ENCODE data around the gene KRT76. TPM values are rescaled to one million over a fixed set of nuclear protein-coding genes. Genes with fewer than 3 reads are reported as not detected.
A peak's percentile ranks its signal among the peaks of the same experiment; 100 is the strongest.

The KRT76 gene
- total RNA-seq, 1 donor from 2014 or later, result not detected

GRCh38 chr12:52821826-52822660, 44.9 kb upstream of the KRT76 start:
- Histone ChIP-seq H3K27me3 (ENCODE audit: control insufficient read depth, insufficient read depth, low read length) (peaks cover 2% of the 10 kb centered on the region), H3K4me3 (ENCODE audit: low read depth, low read length) (no peak overlapping the region), H3K36me3 (ENCODE audit: control insufficient read depth, insufficient read depth, low read length) (no peaks in the 10 kb centered on the region)
- FAIRE-seq (no peak), DNase-seq (ENCODE audit: low read depth) (no peak)
- TF ChIP-seq CTCF (IDR thresholded peaks at IDR 0.05; ENCODE audit: insufficient read depth, low read length, severe bottlenecking), result no peak

GRCh38 chr12:52821071-52821730, 44.1 kb upstream of the KRT76 start:
- FAIRE-seq (no peak), DNase-seq (ENCODE audit: low read depth) (no peak)
- H3K27me3 ChIP-seq (ENCODE audit: control insufficient read depth, insufficient read depth, low read length), result peaks cover 3% of the 10 kb centered on the region
- no peak for TF ChIP-seq CTCF (IDR thresholded peaks at IDR 0.05; ENCODE audit: insufficient read depth, low read length, severe bottlenecking)
- H3K4me3 ChIP-seq (ENCODE audit: low read depth, low read length), result no peak overlapping the region
- H3K36me3 ChIP-seq (ENCODE audit: control insufficient read depth, insufficient read depth, low read length), result no peaks in the 10 kb centered on the region

- Histone ChIP-seq H3K36me3 (ENCODE audit: control insufficient read depth, insufficient read depth, low read length) (no peaks in the 10 kb centered on the region), H3K4me3 (ENCODE audit: low read depth, low read length) (no peak overlapping the region), H3K27me3 (ENCODE audit: control insufficient read depth, insufficient read depth, low read length) (peaks cover 3% of the 10 kb centered on the region)
- DNase-seq (ENCODE audit: low read depth) (no peak), FAIRE-seq (peak; percentile 72)
- TF ChIP-seq CTCF (IDR thresholded peaks at IDR 0.05; ENCODE audit: insufficient read depth, low read length, severe bottlenecking), result no peak
These were observed 43.4 kb upstream of the KRT76 start for GRCh38 chr12:52820521-52820920.

- no peak for TF ChIP-seq CTCF (IDR thresholded peaks at IDR 0.05; ENCODE audit: insufficient read depth, low read length, severe bottlenecking)
- FAIRE-seq (no peak), DNase-seq (ENCODE audit: low read depth) (no peak)
- Histone ChIP-seq H3K36me3 (ENCODE audit: control insufficient read depth, insufficient read depth, low read length) (no peaks in the 10 kb centered on the region), H3K4me3 (ENCODE audit: low read depth, low read length) (no peak overlapping the region), H3K27me3 (ENCODE audit: control insufficient read depth, insufficient read depth, low read length) (peaks cover 3% of the 10 kb centered on the region)
These were observed 42.8 kb upstream of the KRT76 start for GRCh38 chr12:52819731-52820510.

GRCh38 chr12:52818887-52819420, 41.8 kb upstream of the KRT76 start:
- DNase-seq (ENCODE audit: low read depth) (no peak), FAIRE-seq (no peak)
- H3K36me3 ChIP-seq (ENCODE audit: control insufficient read depth, insufficient read depth, low read length), result no peaks in the 10 kb centered on the region
- no peak overlapping the region for H3K4me3 ChIP-seq (ENCODE audit: low read depth, low read length)
- H3K27me3 ChIP-seq (ENCODE audit: control insufficient read depth, insufficient read depth, low read length), result peaks cover 3% of the 10 kb centered on the region
- TF ChIP-seq CTCF (IDR thresholded peaks at IDR 0.05; ENCODE audit: insufficient read depth, low read length, severe bottlenecking), result no peak

Data from bronchial epithelial cell (primary cell).